Measurements from ENCODE around the gene IL13RA1.
A peak's percentile ranks its signal among the peaks of the same experiment; 100 is the strongest.

Gene IL13RA1

DNA sequence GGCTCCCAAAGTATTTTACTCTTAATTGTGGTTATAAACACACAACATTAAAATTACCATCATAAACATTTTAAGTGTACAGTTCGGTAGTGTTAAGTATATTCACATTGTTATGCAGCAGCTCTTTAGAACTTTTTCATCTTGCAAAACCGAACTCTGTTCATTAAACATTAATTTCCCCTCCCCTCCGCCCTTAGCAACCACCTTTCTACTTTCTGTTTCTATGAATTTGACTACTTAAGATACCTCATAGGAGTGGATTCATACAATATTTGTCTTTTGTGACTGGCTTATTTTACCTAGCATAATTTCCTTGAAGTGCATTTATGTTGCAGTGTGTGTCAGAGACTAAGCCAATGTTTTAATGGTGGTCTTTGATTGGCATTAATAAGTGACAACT, 32.6 kb downstream of the IL13RA1 start:
- no peak for DNase-seq (ENCODE audit: low read depth)
- H3K4me3 ChIP-seq (ENCODE audit: low read depth, low read length), result no peak overlapping the region
- TF ChIP-seq MYC (IDR thresholded peaks at IDR 0.05; ENCODE audit: low read depth, low read length), result no peak
- TF ChIP-seq POLR2A (IDR thresholded peaks at IDR 0.05; ENCODE audit: extremely low read depth, insufficient read length), result no peak

- H3K4me3 ChIP-seq (ENCODE audit: low read depth, low read length), result no peak overlapping the region
- TF ChIP-seq MYC (IDR thresholded peaks at IDR 0.05; ENCODE audit: low read depth, low read length) (no peak), POLR2A (IDR thresholded peaks at IDR 0.05; ENCODE audit: extremely low read depth, insufficient read length) (no peak)
- TF ChIP-seq, protein P1, sequence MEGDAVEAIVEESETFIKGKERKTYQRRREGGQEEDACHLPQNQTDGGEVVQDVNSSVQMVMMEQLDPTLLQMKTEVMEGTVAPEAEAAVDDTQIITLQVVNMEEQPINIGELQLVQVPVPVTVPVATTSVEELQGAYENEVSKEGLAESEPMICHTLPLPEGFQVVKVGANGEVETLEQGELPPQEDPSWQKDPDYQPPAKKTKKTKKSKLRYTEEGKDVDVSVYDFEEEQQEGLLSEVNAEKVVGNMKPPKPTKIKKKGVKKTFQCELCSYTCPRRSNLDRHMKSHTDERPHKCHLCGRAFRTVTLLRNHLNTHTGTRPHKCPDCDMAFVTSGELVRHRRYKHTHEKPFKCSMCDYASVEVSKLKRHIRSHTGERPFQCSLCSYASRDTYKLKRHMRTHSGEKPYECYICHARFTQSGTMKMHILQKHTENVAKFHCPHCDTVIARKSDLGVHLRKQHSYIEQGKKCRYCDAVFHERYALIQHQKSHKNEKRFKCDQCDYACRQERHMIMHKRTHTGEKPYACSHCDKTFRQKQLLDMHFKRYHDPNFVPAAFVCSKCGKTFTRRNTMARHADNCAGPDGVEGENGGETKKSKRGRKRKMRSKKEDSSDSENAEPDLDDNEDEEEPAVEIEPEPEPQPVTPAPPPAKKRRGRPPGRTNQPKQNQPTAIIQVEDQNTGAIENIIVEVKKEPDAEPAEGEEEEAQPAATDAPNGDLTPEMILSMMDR (IDR thresholded peaks at IDR 0.05; ENCODE audit: low read depth, low read length), result no peak
- TF ChIP-seq, protein P2, sequence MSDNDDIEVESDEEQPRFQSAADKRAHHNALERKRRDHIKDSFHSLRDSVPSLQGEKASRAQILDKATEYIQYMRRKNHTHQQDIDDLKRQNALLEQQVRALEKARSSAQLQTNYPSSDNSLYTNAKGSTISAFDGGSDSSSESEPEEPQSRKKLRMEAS (IDR thresholded peaks at IDR 0.05; ENCODE audit: low read depth, low read length), result no peak
- peak; percentile 30 for DNase-seq (ENCODE audit: low read depth)
These were observed 34.7 kb downstream of the IL13RA1 start for GRCh38 chrX:118761939-118762707.

GRCh38 chrX:118763489-118763888, 36.1 kb downstream of the IL13RA1 start:
- no peak for DNase-seq (ENCODE audit: low read depth)
- TF ChIP-seq POLR2A (IDR thresholded peaks at IDR 0.05; ENCODE audit: extremely low read depth, insufficient read length), result no peak
- TF ChIP-seq, protein P2 (IDR thresholded peaks at IDR 0.05; ENCODE audit: low read depth, low read length), result no peak
- TF ChIP-seq, protein P1 (IDR thresholded peaks at IDR 0.05; ENCODE audit: low read depth, low read length), result no peak
- TF ChIP-seq MYC (IDR thresholded peaks at IDR 0.05; ENCODE audit: low read depth, low read length), result no peak
- no peak overlapping the region for H3K4me3 ChIP-seq (ENCODE audit: low read depth, low read length)

DNA sequence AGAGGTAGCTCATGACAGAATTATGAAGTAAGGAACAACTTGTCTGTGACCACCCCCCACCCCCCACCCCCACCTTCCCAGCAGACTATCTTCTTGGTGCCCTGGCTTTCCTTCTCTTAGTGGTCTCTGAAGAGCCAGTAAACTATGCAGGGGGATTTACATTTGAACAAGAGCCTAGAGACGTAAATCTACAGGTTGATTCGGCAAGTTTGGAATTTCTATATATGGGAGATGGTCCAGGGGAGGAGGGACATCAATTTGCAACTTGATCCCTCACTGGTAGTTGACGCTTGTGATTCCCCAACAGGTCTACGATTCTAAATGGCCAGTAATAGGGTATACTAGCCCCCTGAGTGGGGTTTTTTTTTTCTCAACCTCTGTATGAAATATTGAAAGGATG, 36.7 kb downstream of the IL13RA1 start:
- DNase-seq (ENCODE audit: low read depth), result no peak
- H3K4me3 ChIP-seq (ENCODE audit: low read depth, low read length), result no peak overlapping the region
- TF ChIP-seq, protein P2 (IDR thresholded peaks at IDR 0.05; ENCODE audit: low read depth, low read length), result no peak
- TF ChIP-seq POLR2A (IDR thresholded peaks at IDR 0.05; ENCODE audit: extremely low read depth, insufficient read length) (no peak), MYC (IDR thresholded peaks at IDR 0.05; ENCODE audit: low read depth, low read length) (no peak)
- TF ChIP-seq, protein P1 (IDR thresholded peaks at IDR 0.05; ENCODE audit: low read depth, low read length), result no peak

GRCh38 chrX:118770133-118770760, 42.8 kb downstream of the IL13RA1 start:
- no peak for DNase-seq (ENCODE audit: low read depth)
- TF ChIP-seq MYC (IDR thresholded peaks at IDR 0.05; ENCODE audit: low read depth, low read length) (no peak), POLR2A (IDR thresholded peaks at IDR 0.05; ENCODE audit: extremely low read depth, insufficient read length) (no peak)
- TF ChIP-seq, protein P2 (IDR thresholded peaks at IDR 0.05; ENCODE audit: low read depth, low read length), result no peak
- TF ChIP-seq, protein P1 (IDR thresholded peaks at IDR 0.05; ENCODE audit: low read depth, low read length), result no peak
- no peak overlapping the region for H3K4me3 ChIP-seq (ENCODE audit: low read depth, low read length)

- H3K4me3 ChIP-seq (ENCODE audit: low read depth, low read length), result no peak overlapping the region
- TF ChIP-seq, protein P1 (IDR thresholded peaks at IDR 0.05; ENCODE audit: low read depth, low read length), result no peak
- no peak for TF ChIP-seq MYC (IDR thresholded peaks at IDR 0.05; ENCODE audit: low read depth, low read length)
- no peak for TF ChIP-seq POLR2A (IDR thresholded peaks at IDR 0.05; ENCODE audit: extremely low read depth, insufficient read length)
- DNase-seq (ENCODE audit: low read depth), result no peak
These were observed 44.6 kb downstream of the IL13RA1 start for GRCh38 chrX:118772051-118772450.

Data from NB4 (cell line).